K562 (cell line): ENCODE measurements around the gene LSM4. TPM values are rescaled to one million over a fixed set of nuclear protein-coding genes. Genes with fewer than 3 reads are reported as not detected.

ENCODE experiments used
- DMBX1 ChIP-seq: fragments of 250-450 bp; sonication (Bioruptor Pico); IDR thresholded peaks from 2 replicates; pipeline ENCODE4 v1.8.0; 2022; ENCODE audit warnings: inconsistent platforms, mild to moderate bottlenecking, moderate library complexity, borderline replicate concordance
- EWSR1 ChIP-seq: fragments of 450-650 bp; IDR thresholded peaks from 2 replicates; pipeline ENCODE4 v1.6.1; 2018; ENCODE audit warnings: borderline replicate concordance, mild to moderate bottlenecking, low read depth, moderate library complexity; ENCODE audit not compliant: partially characterized antibody
- HNRNPK ChIP-seq: fragments of 200-400 bp; formaldehyde crosslinking; IDR thresholded peaks from one replicate; pipeline ENCODE4 v1.6.1; 2018; ENCODE audit warnings: mild to moderate bottlenecking, low read depth, low read length; ENCODE audit not compliant: poor library complexity, severe bottlenecking
- MAFG ChIP-seq: fragments of 450-650 bp; conservative IDR thresholded peaks from 2 replicates; pipeline ENCODE4 v1.6.1; 2016; ENCODE audit warnings: missing genetic modification characterization, missing compliant biosample characterization
- MAX ChIP-seq: sonication (generic); formaldehyde crosslinking; IDR thresholded peaks from 2 replicates; pipeline ENCODE4 v1.9.0; 2022; ENCODE audit warnings: mild to moderate bottlenecking, missing genetic modification reagents
- MGA ChIP-seq: fragments of 450-650 bp; IDR thresholded peaks from 2 replicates; pipeline ENCODE4 v1.6.1; 2016; ENCODE audit warnings: mild to moderate bottlenecking, moderate library complexity
- POLR2B ChIP-seq: fragments of 450-650 bp; IDR thresholded peaks from 2 replicates; pipeline ENCODE4 v1.6.1; 2018; ENCODE audit warnings: low read depth; ENCODE audit not compliant: partially characterized antibody
- RERE ChIP-seq: sonication (generic); formaldehyde crosslinking; IDR thresholded peaks from 2 replicates; pipeline ENCODE4 v1.8.0; 2023; ENCODE audit warnings: missing genetic modification reagents, mild to moderate bottlenecking, borderline replicate concordance
- SMARCE1 ChIP-seq: fragments of 450-650 bp; IDR thresholded peaks from 2 replicates; pipeline ENCODE4 v1.7.1; 2016; ENCODE audit warnings: mild to moderate bottlenecking
- SNIP1 ChIP-seq: fragments of 450-650 bp; IDR thresholded peaks from 2 replicates; pipeline ENCODE4 v1.7.1; 2017; ENCODE audit warnings: low read depth, mild to moderate bottlenecking
- SRSF9 ChIP-seq: fragments of 200-400 bp; formaldehyde crosslinking; IDR thresholded peaks from 2 replicates; pipeline ENCODE4 v1.6.1; 2017; ENCODE audit warnings: low read depth, low read length, borderline replicate concordance
- polyA plus RNA-seq, 8 experiments: library from polyadenylated mRNA; depleted of rRNA in 4 of 8; stranded (reverse) in 5 of 8; unstranded in 3 of 8; fragments of >200 nt; fragmentation: Nextera tagmentation in 2 of 8; fragmentation: Illumina TruSeq in 1 of 8; extraction: Ambion mirVana in 2 of 8; extraction: Trizol in 1 of 8; gene quantifications; 2 replicates each; pipeline versions ENCODE4 v1.2.1 to v1.2.3, GENCODE V29; 2011 to 2014; ENCODE audit warnings: inconsistent platforms in 1 of 8, missing spikeins in 1 of 8
- total RNA-seq, 7 experiments: library from RNA; depleted of rRNA in 6 of 7; stranded (reverse); fragments of >200 nt in 6 of 7; fragmentation: Illumina TruSeq in 2 of 7; extraction: Trizol in 2 of 7; gene quantifications; 2 replicates each; pipeline versions ENCODE4 v1.2.1 to v1.2.3, GENCODE V29; 2011 to 2021; ENCODE audit warnings: low replicate concordance in 1 of 7

Gene LSM4
- total and polyA plus RNA-seq, 9 of the 15 experiments (the other 6 are each of a cell fraction or from before 2014, with no cell fraction given) = 11.9 to 763 (median 202) TPM

- TF ChIP-seq RERE (CRISPR knock-in tag) (no peak), SNIP1 (no peak), EWSR1 (no peak), SMARCE1 (no peak), MAX (no peak), POLR2B (no peak), SRSF9 (no peak), MAFG (tag) (no peak), MGA (no peak), HNRNPK (no peak), DMBX1 (no peak)
Observed at GRCh38 chr19:18342090-18342632, 19.3 kb upstream of the LSM4 start (continued).
